HG02943 (cell line): Measurements from ENCODE around the gene DLG5.

Source experiments
- ATAC-seq: cut with Tn5 transposase; IDR thresholded peaks from one replicate; pipeline ENCODE4 v1.9.1; 2021; ENCODE audit warnings: mild to moderate bottlenecking, low read depth, moderate library complexity; ENCODE audit not compliant: unreplicated experiment

DLG5 gene

DNA sequence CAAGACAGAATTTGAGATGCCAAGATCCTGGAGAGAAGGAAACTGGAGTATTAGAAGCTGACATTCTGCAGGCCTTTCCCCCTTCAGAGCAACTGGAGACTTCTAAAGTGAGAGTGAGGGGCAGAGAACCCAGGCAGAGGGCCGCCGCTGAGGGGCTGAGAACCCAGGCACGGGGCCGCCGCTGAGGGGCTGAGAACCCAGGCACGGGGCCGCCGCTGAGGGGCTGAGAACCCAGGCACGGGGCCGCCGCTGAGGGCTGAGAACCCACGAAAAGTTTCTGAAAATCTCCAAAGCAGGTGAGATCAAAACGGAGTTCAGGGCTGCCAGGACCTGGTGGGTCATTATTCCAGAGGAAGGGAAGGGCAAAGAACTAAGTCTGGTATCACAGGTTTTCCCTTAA, 126.2 kb downstream of the DLG5 start:
- no peak for ATAC-seq

DNA sequence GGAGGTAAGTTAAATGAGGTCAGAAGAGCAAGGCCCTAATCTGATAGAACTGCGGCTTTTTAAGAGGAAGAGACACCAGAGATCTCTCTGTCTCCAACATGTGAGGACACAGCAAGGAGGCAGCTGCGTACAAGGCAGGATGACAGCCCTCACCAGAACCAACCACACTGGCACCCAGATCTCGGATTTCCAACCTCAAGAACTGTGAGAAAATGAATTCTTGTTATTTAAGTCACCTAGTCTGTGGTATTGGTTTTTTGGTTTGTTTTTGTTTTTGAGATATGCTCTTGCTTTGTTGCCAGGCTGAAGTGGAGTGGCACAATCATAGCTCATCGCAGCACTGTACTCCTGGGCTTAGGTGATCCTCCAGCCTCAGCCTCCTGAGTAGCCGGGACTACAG, 127.2 kb downstream of the DLG5 start:
- no peak for ATAC-seq

DNA sequence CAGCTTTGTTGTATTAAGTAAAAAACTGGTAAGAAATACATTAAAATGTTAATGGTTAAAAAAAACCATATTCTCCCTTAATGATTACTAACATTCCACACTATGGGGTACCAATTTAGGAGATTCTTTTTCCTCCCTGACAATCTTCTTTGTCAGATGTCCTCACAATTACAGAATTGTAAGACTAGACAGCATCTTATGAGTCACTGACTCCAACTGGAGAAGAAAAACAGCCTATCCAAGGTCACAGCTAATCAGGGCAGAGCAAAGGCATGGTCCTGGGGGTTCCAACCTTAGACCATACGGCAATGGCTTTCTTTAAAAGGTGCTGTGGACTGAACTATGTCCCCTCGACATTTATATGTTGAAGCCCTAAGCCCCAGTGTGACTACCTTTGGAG, 127.6 kb downstream of the DLG5 start:
- ATAC-seq: no peak

DNA sequence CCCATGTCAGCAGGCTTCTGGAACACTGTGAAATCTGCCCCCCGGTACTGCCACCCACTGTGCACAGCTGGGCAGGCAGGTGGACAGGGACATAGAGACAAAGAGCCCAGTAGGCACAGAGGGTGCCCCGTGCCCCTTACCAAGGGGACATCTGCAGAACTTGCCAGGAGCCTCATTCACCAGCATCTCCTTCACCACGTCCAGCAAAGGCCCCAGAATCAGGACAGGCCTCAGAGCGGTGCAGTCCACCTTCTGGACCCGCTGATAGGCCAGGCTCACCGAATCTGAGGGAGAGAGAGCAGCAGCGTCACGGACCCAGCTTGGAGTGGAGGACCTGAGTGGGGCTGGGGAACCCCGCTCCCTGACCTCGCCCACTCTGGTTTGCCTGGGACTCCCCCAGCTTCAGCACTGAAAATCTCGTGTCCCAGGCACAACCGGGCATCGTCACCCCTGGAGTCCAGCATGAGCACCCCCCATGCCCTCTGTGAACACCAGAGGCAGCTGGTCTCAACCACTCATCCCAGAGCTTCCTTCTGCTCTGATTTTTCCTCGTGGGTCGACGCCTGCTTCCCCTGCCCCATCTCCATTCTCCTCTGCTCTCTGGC, 130.1 kb downstream of the DLG5 start:
- no peak for ATAC-seq

DNA sequence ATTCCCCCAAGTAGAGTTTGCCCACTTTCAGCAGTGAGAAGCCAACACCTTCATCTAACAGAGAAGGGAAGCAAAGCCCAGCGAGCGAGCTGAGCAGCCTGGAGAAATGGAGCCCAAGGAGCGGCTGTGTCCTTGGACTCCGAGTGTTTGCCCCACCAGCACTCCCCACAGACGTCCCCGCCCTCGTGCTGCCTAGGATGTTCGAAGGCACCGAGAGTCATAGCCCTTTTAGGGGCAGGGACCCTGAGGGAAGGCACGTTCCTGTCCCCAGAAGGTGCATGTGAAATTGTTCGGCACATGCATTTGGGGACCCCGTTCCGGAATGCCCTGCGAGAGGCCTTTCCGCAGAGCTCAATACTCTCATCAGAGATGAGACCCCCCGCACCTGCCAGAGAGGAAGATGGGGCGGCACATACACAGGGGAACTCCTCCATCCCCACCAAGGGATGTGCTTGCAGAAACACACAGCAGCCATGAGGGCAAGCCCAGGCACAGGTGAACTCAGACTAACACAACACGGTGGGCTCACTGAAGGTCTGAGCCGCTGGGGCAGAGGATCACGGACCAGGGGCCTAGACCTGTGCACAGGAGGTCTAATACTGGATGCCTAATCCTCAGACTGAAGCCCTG, 131.0 kb downstream of the DLG5 start:
- ATAC-seq: no peak

DNA sequence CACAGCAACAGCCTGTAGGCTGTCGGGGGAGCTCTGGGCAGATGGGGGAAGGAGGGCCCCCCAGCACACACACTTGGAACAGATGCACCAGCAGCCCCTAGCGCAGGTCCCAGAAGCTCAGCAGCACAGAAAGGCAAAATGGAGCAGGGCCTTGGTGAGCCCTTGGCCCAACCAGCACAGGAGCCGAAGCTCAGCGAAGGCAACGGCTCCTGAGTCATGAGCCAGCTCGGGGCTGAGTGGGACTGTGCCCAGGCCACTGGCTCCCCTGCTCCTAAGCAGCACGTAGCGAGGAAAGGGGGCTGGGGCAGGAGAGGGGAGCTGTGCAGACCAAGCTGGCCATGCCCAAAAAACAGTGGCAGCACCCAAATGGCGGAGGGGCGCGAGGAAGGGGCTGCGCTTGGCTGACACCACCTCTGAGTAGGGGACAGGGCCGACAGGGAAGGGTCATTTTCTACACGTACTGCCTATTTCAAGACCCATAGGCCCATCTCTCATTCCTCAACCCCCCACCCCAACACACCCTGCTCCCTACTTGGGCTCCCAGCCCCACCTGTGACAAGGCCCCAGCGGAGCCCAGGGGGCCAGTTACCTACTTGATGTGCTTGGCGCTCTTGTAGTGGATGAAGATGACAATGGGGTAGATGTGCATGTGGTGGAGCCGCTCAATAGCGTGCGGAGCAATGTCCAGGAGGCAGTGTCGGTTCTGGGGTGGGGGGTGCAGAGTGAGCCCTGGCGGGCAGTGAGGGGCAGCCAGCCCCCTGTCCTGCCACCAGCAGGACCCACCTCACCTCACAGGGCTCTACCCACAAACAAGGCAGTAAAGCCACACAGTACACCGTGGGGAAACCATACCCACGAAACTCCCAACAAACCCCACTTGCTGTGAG, 132.1 kb downstream of the DLG5 start:
- no peak for ATAC-seq

DNA sequence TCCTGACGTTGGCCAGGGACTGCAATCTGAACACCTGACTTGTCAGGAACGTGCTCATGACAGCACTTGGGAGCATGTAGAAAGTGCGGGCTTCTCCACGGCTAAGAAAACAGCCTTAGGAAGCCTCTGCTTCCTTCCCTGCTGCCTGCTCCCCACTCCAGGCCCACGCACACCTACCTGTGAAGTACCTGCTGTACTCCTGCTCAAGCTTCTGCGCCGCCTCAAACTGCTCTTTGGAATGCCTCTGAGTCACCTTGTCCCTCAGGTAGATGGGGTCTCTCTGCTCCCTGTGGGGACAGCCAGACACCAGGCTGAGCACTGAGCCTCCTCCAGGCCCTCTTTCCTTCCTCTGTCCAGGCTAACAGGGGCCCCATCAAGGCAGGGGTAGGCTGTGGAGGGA, 132.7 kb downstream of the DLG5 start:
- no peak for ATAC-seq

DNA sequence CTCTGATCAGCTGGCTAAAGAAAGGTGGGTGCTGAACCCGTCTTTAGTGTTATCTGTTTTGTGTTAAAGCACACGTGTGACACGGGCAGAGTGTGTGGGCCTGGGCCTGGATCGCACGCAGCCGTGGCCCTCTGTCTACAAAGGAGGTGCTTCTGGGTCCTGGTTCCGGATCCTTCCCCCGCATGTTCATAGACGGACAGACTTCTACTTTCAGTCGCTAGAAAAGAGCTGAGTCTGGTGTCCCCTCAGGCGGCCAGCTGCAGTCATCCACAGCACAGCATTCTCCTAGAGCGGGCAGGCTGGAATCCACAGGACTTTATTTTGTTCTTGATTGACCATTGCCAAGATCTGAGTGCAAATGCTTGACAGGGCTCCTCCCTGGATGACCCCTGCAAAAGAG, 134.4 kb downstream of the DLG5 start:
- ATAC-seq: no peak

DNA sequence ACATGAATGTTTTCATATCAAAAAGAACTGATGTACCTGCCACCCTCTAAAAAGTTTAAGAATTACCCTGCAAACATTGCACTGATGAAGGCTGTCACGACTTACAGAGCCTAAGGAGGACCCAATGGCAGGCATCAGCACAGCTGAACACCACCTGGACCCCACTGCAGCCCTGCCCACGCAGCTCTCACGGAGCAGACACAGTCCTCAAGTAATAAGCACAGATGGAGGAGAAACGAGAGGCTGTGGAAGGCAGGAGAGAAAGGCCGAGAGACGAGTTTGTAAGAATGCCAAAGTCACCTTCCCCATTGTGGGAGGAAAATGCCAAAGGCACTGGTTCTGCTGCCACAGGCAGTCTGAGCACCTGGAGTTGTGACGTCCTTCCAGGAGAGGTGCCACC, 135.0 kb downstream of the DLG5 start:
- no peak for ATAC-seq

DNA sequence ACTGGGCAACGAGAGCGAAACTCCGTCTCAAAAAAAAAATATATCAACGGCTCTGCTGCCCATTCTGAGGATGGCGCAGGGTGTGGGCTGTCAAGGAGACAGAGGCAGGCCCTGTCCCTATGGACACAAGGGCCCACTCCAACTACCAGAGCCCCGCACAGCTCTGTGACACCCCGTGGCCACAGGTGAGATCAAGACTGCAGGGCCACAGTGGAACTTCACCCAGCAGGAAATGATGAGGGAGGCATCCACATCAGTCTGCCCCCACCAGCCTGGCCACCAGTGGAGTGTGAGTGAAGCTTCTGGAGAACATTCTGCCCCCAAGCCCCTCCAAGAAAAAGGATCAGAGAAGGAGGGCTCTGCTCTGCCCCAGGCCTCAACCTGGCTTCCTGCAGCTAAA, 136.7 kb downstream of the DLG5 start:
- no peak for ATAC-seq

DNA sequence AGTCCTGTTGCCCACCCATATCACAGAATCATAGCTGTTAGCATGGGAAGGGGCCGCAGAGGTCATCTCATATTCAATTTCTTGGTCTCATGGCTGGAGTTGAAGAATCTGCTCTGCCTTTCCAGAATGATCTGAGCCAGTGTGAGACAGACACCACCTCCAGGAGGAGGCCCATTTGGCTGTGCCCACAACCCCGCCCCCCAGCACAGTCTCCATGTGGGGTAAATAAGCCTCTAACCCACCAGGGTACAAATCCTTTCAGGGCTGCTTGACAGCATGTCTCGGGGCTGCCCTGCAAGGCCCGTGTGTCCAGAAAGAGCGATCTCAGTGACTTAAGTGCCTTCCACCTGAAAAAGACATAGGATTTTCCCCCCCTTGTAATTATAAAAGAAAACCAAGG, 137.5 kb downstream of the DLG5 start:
- ATAC-seq: no peak

DNA sequence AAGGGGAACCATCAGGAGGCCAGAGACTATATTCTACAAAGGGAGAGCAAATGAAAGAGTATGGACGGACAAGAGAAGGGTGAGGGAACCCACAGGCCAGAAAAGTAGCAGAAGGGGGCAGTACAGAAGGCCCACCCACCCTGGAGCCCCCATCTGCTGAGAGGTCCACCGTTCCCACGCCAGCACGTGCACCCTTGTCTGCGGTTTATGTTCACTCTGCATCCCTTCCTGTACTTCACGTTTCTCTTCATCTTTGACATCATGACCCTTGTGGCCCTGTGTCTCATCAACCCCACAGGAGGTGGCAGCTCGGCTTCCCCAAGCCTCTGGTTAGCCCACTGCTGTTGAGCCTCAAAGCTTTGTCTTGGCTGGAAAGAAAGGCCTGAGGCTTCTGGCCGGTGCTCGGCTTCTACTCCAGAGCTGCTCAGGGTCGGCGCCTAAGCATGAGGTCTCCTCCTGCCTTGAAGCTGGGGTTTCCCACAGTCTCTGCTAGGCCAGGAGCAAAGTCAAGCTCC, 138.0 kb downstream of the DLG5 start:
- no peak for ATAC-seq

DNA sequence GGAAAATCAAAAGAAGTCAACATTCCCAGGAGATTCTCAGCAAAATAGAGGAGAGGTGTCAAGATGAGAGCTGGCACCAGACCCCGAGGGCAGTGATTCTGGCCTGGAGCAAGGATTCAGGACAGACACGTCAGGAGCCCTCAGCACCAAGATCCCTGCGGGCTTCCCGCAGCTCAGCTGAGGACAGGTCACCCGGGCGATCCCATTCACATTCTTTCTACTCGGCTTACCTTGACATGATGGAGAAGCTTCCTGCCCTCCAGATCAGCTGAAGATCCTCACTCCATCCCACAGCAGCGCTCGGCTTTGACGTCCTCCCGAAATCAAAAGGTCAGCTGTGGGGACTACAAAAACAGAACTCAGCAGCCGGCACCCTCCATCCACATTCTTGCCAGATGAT, 139.1 kb downstream of the DLG5 start:
- ATAC-seq: no peak

DNA sequence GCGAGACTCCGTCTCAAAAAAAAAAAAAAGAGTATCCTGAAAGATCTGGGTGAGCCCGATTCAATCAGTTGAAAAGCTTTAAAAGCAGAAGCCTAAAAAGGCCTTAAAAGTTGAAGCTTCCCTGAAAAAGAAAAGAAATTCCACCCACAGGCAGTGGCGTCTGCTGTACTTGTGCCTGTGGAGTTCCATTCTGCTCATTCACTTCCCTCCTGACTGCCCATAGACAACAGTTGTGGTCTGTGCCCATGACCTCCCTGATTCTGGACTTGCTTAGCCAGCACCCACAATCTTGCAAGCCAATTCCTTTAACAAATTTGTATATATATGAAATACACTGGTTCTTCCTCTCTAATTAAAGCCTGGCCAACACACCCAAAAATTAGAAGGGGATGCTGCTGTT, 141.7 kb downstream of the DLG5 start:
- no peak for ATAC-seq

DNA sequence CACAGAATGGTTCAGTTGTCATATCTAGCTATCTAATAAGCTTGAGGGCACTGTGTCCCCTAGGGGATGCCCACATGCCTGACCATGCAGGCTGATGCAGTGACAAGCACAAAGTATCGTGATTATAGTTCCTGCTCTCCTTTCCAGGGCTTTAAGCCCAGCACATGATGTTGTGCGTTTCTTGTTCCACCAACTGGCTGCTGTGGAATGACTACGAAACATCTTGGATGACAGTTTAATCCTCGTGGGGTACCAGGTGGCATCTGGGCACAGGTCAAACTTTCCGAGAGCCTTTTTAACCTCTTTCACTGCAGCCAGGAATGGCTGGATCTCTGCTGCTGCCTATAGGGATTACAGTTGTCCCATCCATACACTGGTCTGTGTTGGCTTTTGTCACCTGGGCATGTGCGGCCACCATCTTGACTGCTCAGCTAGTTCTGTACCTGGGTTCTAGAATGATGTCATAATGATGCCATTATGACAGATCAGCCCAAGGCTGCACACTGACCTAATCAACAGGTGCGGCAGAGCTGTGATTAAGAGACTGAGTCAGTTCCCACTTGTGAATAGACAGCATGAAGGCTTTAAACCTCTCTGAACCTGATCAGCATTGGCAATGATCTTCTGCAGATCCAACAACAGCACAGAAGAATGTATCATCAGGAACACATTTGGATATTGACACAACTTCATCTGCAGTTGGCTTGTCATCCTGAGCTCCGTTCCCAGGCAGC, 144.1 kb downstream of the DLG5 start:
- no peak for ATAC-seq

DNA sequence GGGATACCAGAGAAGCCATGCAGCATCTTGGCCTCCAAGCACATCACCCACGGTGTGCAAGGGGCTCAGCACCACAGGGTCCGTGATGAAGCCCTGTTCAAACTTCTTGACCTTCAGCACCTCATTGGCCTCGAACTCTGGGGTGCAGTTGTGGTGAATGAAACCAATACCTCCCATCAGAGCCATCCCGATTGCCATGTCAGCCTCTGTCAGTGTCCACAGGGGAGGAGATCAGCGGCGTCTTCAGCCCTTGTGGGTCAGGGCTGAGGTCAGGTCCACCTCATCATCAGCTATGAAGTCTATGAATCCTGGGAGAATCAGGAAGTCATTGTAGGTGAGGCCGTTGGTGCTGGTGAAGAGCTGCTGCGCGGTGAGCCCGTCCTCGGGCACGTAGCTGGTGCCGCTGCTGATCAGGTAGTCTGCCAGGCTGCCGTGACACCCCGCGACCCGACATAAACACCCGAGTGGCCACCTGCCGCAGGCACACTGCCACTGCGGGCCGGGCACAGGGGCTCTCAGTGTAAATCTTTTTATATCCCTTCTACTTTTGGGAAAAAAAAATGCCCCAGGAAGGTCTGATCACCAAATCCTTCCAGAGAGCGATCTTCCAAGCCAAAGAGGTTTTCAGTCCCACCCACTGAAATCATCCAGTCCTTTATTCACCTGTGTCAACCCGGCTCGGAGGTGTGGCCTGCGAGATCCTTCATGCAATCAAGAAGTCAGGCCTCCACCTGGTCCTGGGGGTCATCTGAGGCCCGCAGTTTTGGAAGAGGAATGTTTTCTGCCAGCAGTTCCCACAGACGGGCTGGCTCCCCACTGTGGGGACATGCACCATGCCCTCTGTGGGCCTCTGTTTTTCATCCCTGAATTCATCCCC, 144.9 kb downstream of the DLG5 start:
- no peak for ATAC-seq

DNA sequence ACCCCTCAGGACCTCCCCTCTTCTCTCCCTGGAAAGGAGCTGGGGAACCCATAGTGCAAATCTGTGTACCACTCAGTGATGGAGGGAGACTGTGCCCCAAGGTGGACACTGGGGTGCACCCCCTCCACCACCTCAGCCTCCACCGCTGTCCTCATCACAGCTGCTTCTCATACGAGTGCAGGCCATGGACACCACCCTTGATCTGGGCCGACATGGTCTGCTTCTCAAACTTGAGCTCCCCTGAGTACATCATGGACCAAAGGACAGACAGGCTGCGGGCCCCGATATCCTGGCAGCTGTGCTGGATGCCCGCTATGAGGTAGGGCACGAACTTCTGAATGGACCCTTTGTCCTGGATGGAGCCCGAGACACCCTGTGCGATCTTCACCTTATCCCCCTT, 146.4 kb downstream of the DLG5 start:
- no peak for ATAC-seq

DNA sequence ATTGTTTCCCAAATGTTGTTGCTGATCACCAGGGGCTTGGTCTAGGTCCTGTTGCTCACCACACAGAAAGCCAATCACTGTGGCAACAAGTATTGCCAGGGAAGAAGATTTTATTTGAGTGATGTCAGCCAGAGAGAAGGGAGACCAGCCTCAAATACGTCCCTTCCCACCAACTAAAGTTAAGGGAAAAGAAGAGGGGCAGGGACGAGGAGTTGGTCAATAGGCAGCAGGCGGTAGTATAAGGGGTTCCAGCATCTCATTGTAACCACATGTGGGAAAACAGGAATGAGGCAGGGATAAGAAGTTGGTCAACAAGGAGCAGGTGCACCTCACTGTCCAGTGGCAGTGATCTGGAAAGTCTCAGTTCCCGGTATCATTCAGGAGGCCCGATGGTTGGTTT, 150.1 kb downstream of the DLG5 start:
- ATAC-seq: no peak

DNA sequence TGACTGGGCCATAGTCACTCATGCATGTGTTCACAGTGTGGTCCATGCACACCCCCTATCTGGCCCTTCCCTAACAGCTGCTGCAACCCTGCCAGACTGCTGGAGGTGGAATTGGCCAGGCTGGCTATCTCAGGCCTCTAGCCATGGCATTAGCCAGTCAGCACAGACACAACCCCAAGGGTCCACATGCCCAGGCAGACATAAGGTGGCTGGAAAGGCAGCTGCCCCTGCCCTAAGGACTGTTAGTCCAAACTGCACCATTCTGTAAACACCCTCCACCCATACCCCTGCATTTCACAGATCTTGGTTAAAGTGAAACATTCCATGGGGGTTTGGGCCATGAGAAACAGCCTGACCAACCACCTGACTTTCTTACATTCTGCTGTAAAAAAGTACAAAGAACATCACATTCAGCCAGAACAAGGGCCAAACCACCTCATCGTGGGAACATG, 151.6 kb downstream of the DLG5 start:
- ATAC-seq: no peak
